SK-N-SH (cell line): ENCODE data around the gene ATXN10.

Experiments used
- EP300 ChIP-seq, 2 experiments: IDR thresholded peaks; 2 replicates each; pipeline versions ENCODE4 v1.4.0 to v1.6.1; 2012; ENCODE audit warnings: borderline replicate concordance in 1 of 2, low read depth in 1 of 2, low read length in 1 of 2
- FOSL2 ChIP-seq: IDR thresholded peaks from 2 replicates; pipeline ENCODE4 v1.4.0; 2012; ENCODE audit warnings: low read depth, mild to moderate bottlenecking, moderate library complexity, borderline replicate concordance
- GABPA ChIP-seq: IDR thresholded peaks from 2 replicates; pipeline ENCODE4 v1.4.0; 2012; ENCODE audit warnings: low read depth, mild to moderate bottlenecking
- POLR2AphosphoS5 ChIP-seq: IDR thresholded peaks from 2 replicates; pipeline ENCODE4 v1.6.1; 2012; ENCODE audit warnings: low read depth, low read length
- RAD21 ChIP-seq: IDR thresholded peaks from 2 replicates; pipeline ENCODE4 v1.6.1; 2012; ENCODE audit warnings: mild to moderate bottlenecking, low read length
- RCOR1 ChIP-seq: fragments of 150-350 bp; IDR thresholded peaks from 2 replicates; pipeline ENCODE4 v1.6.1; 2017; ENCODE audit warnings: antibody characterized with exemption, low read length
- SIN3A ChIP-seq: IDR thresholded peaks from 2 replicates; pipeline ENCODE4 v1.6.1; 2012; ENCODE audit warnings: low read depth, mild to moderate bottlenecking, low read length, moderate library complexity, borderline replicate concordance
- TAF1 ChIP-seq: IDR thresholded peaks from 2 replicates; pipeline ENCODE4 v1.6.1; 2012; ENCODE audit warnings: low read depth, mild to moderate bottlenecking, low read length, moderate library complexity, borderline replicate concordance
- TEAD4 ChIP-seq: IDR thresholded peaks from 2 replicates; pipeline ENCODE4 v1.4.0; 2012; ENCODE audit warnings: mild to moderate bottlenecking, borderline replicate concordance; ENCODE audit not compliant: insufficient read depth
- YY1 ChIP-seq: IDR thresholded peaks from 2 replicates; pipeline ENCODE4 v1.4.0; 2012; ENCODE audit warnings: low read depth, mild to moderate bottlenecking
- TF ChIP-seq, protein P1 (sequence below): fragments of 200-600 bp; sonication (generic); IDR thresholded peaks from 2 replicates; pipeline ENCODE4 v1.6.1; 2017; ENCODE audit warnings: antibody characterized with exemption, mild to moderate bottlenecking, moderate library complexity
- TF ChIP-seq, protein P2 (sequence below): IDR thresholded peaks from 2 replicates; pipeline ENCODE4 v1.6.1; 2012; ENCODE audit warnings: mild to moderate bottlenecking, low read depth, low read length, moderate library complexity

DNA sequence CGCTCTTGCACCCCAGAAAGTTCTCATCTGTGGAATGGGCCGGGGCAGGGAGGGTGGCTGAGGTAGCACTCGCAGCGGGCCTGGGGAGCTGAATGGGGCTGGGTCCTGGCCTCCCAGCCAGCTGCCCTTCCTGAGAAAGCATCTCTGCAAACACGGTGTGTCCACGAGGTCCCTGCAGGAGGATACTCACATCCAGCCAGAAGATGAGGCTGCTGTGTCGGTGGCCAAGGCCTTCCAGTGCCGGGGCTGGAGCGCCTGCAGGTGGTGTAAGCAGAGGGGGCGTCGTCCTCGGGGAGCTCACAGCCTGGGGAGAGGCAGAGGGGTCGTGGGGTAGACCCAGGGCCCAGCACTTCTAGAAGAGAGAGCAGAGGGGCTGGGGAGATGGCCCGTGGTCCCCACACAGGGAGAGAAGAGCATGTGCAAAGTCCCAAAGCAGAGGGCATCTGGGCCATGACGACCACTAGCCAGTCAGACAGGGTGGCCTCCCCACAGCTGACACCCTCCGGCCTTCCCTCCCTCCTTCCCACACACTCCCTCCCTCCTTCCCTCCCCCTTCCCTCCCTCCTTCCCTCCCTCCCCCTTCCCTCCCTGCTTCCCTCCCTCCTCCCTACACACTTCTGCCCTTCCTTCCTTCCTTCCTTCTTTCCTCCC lies 207.4 kb downstream of the ATXN10 start:
- TF ChIP-seq, protein P1, sequence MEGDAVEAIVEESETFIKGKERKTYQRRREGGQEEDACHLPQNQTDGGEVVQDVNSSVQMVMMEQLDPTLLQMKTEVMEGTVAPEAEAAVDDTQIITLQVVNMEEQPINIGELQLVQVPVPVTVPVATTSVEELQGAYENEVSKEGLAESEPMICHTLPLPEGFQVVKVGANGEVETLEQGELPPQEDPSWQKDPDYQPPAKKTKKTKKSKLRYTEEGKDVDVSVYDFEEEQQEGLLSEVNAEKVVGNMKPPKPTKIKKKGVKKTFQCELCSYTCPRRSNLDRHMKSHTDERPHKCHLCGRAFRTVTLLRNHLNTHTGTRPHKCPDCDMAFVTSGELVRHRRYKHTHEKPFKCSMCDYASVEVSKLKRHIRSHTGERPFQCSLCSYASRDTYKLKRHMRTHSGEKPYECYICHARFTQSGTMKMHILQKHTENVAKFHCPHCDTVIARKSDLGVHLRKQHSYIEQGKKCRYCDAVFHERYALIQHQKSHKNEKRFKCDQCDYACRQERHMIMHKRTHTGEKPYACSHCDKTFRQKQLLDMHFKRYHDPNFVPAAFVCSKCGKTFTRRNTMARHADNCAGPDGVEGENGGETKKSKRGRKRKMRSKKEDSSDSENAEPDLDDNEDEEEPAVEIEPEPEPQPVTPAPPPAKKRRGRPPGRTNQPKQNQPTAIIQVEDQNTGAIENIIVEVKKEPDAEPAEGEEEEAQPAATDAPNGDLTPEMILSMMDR, result no peak
- no peak for TF ChIP-seq TEAD4
- TF ChIP-seq, protein P2, sequence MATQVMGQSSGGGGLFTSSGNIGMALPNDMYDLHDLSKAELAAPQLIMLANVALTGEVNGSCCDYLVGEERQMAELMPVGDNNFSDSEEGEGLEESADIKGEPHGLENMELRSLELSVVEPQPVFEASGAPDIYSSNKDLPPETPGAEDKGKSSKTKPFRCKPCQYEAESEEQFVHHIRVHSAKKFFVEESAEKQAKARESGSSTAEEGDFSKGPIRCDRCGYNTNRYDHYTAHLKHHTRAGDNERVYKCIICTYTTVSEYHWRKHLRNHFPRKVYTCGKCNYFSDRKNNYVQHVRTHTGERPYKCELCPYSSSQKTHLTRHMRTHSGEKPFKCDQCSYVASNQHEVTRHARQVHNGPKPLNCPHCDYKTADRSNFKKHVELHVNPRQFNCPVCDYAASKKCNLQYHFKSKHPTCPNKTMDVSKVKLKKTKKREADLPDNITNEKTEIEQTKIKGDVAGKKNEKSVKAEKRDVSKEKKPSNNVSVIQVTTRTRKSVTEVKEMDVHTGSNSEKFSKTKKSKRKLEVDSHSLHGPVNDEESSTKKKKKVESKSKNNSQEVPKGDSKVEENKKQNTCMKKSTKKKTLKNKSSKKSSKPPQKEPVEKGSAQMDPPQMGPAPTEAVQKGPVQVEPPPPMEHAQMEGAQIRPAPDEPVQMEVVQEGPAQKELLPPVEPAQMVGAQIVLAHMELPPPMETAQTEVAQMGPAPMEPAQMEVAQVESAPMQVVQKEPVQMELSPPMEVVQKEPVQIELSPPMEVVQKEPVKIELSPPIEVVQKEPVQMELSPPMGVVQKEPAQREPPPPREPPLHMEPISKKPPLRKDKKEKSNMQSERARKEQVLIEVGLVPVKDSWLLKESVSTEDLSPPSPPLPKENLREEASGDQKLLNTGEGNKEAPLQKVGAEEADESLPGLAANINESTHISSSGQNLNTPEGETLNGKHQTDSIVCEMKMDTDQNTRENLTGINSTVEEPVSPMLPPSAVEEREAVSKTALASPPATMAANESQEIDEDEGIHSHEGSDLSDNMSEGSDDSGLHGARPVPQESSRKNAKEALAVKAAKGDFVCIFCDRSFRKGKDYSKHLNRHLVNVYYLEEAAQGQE, result no peak
- no peak for TF ChIP-seq RCOR1
- no peak for TF ChIP-seq YY1
- no peak for TF ChIP-seq EP300 (IDR thresholded peaks at IDR 0.05; ENCODE audit: borderline replicate concordance in 1 of 2, low read depth in 1 of 2, low read length in 1 of 2)
- no peak for TF ChIP-seq TAF1
- no peak for TF ChIP-seq FOSL2
- no peak for TF ChIP-seq POLR2AphosphoS5
- TF ChIP-seq GABPA, result no peak
- no peak for TF ChIP-seq RAD21
- no peak for TF ChIP-seq SIN3A
